ENCODE results near the gene CNFN. TPM values are rescaled to one million over a fixed set of nuclear protein-coding genes. Genes with fewer than 3 reads are reported as not detected.

Gene CNFN
- total RNA-seq, 1 experiment from 2014 or later = 7.1 TPM

DNA sequence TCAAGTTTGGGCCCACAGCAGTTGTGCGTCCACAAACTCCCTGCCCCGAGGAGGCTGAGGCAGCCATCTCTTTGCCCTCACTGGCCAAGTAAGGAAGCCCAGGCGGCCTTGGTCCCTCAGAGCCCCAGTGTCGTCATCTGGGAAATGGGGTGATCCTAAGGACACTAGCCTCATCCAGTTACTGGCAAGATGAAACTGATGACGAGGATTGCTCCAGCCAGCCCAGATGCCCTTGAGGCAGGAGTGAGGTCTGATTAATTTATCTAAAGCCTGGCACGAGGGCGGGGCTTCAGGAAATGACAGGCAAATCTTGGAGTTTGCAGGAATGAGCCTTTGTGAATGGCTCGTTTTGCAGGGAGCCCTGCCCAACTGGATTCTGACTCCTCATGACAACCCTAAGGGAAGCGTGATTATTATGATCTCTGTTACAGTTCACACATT, 31.5 kb upstream of the CNFN start:
- no peak overlapping the region for H4K91ac ChIP-seq (ENCODE audit: insufficient read length, low read depth, low read length)
- no peak overlapping the region for H2AFZ ChIP-seq (ENCODE audit: low read length)
- H3K9ac ChIP-seq (ENCODE audit: extremely low read depth, insufficient read length, low read length) = no peak overlapping the region
- H3K79me2 ChIP-seq (ENCODE audit: insufficient read depth, low read length) = no peaks in the 10 kb centered on the region
- no peak overlapping the region for H2AK5ac ChIP-seq (ENCODE audit: insufficient read length, low read length)
- Mint-ChIP-seq H3K4me1 (peaks cover 20 to 35% of the 10 kb centered on the region in 2 experiments), H3K27me3 (ENCODE audit: low read depth) (peaks cover 93% of the 10 kb centered on the region), H3K36me3 (ENCODE audit: insufficient read depth in 1 of 3, low read depth in 3 of 3) (peaks cover 0 to 13% (median 3%) of the 10 kb centered on the region in 3 experiments; a peak in 5 of 7 replicates), H3K4me3 (peak overlapping the region in 1 of 2 experiments; percentile 90; a peak in 2 of 5 replicates), H3K9me3 (peaks cover 0 to 3% of the 10 kb centered on the region in 2 experiments; a peak in 3 of 5 replicates), H3K27ac (no peak overlapping the region)
- TF ChIP-seq, protein P1, sequence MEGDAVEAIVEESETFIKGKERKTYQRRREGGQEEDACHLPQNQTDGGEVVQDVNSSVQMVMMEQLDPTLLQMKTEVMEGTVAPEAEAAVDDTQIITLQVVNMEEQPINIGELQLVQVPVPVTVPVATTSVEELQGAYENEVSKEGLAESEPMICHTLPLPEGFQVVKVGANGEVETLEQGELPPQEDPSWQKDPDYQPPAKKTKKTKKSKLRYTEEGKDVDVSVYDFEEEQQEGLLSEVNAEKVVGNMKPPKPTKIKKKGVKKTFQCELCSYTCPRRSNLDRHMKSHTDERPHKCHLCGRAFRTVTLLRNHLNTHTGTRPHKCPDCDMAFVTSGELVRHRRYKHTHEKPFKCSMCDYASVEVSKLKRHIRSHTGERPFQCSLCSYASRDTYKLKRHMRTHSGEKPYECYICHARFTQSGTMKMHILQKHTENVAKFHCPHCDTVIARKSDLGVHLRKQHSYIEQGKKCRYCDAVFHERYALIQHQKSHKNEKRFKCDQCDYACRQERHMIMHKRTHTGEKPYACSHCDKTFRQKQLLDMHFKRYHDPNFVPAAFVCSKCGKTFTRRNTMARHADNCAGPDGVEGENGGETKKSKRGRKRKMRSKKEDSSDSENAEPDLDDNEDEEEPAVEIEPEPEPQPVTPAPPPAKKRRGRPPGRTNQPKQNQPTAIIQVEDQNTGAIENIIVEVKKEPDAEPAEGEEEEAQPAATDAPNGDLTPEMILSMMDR (conservative IDR thresholded peaks at IDR 0.05) = no peak
- no peak overlapping the region for H3K4ac ChIP-seq (ENCODE audit: low read depth, low read length)
- H2BK12ac ChIP-seq (ENCODE audit: insufficient read length, low read depth, low read length) = no peak overlapping the region
- H3K23me2 ChIP-seq (ENCODE audit: insufficient read length, low read depth, low read length, poor library complexity, severe bottlenecking) = peaks cover 7% of the 10 kb centered on the region
- H3K9me3 ChIP-seq (ENCODE audit: control insufficient read depth, low read depth, low read length) = no peaks in the 10 kb centered on the region
- H3K4me1 ChIP-seq (ENCODE audit: insufficient read depth, low read length) = no peaks in the 10 kb centered on the region
- no peak overlapping the region for H2BK20ac ChIP-seq (ENCODE audit: low read depth, low read length, poor library complexity, severe bottlenecking)
- no peak overlapping the region for H4K8ac ChIP-seq (replicated peaks; ENCODE audit: insufficient read length, low read depth, low read length)
- H3T11ph ChIP-seq (ENCODE audit: low read length) = no peak overlapping the region
- no peak overlapping the region for H3K56ac ChIP-seq (ENCODE audit: insufficient read length, low read depth, low read length)
- no peak for DNase-seq
- no peak overlapping the region for H2BK5ac ChIP-seq (ENCODE audit: insufficient read length, low read length)
- H4K5ac ChIP-seq (ENCODE audit: insufficient read length, low read depth, low read length) = no peak overlapping the region
- no peak overlapping the region for H3K27ac ChIP-seq (ENCODE audit: insufficient read length, low read depth, low read length)
- H3K4me2 ChIP-seq (ENCODE audit: insufficient read depth, insufficient read length, low read length) = no peak overlapping the region
- H3K18ac ChIP-seq (ENCODE audit: insufficient read length, low read depth, low read length) = no peak overlapping the region
- H3K79me1 ChIP-seq (ENCODE audit: insufficient read depth, low read depth, low read length, poor library complexity, severe bottlenecking) = no peaks in the 10 kb centered on the region
- no peak overlapping the region for H3K23ac ChIP-seq (ENCODE audit: insufficient read length, low read depth, low read length)
- peaks cover 17% of the 10 kb centered on the region; the same call in 1 of the 2 replicates for H3K27me3 ChIP-seq (ENCODE audit: insufficient read depth, low read length)
- H3K14ac ChIP-seq (ENCODE audit: insufficient read depth, low read length) = no peak overlapping the region
- no peak overlapping the region for H2BK120ac ChIP-seq (ENCODE audit: low read depth, low read length, poor library complexity, severe bottlenecking)
- no peak overlapping the region for H2BK15ac ChIP-seq (ENCODE audit: low read depth, low read length)
- WGBS (ENCODE audit: extremely low coverage, insufficient read length, low lambda C conversion rate) = no CpG with 5 or more reads among the region's 9 CpGs
- no peaks in the 10 kb centered on the region for H4K20me1 ChIP-seq (ENCODE audit: control insufficient read depth, insufficient read depth, insufficient read length)

All from H9 (cell line).